ENCODE data around the gene KCNMA1. TPM values are rescaled to one million over a fixed set of nuclear protein-coding genes. Genes with fewer than 3 reads are reported as not detected.

The KCNMA1 gene
- total and polyA plus RNA-seq, 5 donors = 1.5 to 6.1 (median 3.3) TPM

DNA sequence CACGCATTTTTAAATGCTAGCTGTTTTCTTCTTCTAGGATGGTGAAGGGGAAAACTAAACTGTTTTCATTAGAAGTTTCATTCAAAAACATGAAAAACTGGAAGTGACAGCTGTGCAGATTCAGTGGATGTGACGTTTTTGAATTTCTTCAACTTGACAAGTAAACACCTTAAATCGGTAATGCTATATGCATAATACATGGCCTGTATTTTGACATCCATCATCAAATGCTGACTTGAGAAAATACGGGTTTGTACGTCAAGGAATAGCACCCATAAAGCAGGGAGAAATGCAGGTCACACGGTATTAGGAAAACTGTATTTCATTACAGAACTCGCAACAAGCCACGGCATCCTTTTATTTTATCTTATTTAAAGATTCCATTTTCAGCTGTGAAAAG, 720.5 kb downstream of the KCNMA1 start:
- intact Hi-C loops (cut with DNase I) = no loop called here
- no peaks in the 10 kb centered on the region for H3K27me3 ChIP-seq (ENCODE audit: control insufficient read depth, insufficient read depth)

DNA sequence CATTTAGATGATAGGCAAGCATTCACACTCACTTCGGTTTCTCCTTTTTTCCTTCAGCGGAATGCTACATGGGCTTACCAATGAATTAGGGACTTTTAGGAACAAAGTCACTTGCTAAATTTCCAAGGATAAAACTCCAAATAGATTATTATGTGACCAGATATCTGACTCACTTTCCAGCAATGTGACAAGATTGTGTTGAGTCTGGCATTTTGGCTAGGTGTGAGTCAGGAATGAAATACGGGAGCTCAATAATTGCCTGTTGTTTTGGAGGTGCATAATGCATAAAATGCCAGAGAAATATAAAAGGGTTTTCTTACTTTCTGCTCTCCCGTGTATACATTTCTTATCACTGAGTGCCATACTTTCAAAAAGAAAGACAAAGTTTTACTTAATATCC, 721.1 kb downstream of the KCNMA1 start:
- DNase-seq (no peak), ATAC-seq (no peak)
- intact Hi-C loops (cut with DNase I) = no loop called here
- Histone ChIP-seq H3K27ac (ENCODE audit: low read length) (no peak overlapping the region), H3K4me1 (ENCODE audit: control insufficient read depth, insufficient read depth, low read length) (no peaks in the 10 kb centered on the region), H3K9me3 (ENCODE audit: control insufficient read depth, low read length) (no peaks in the 10 kb centered on the region), H3K27me3 (ENCODE audit: control insufficient read depth, insufficient read depth) (no peaks in the 10 kb centered on the region), H3K4me3 (ENCODE audit: low read length) (no peak overlapping the region)
- 88% methylated on average over 4 of the region's 4 CpGs for WGBS

More for the DNA sequence above, 720.5 kb downstream of the KCNMA1 start:
- 91% methylated on average over 8 of the region's 8 CpGs for WGBS
- Histone ChIP-seq H3K4me1 (ENCODE audit: control insufficient read depth, insufficient read depth, low read length) (no peaks in the 10 kb centered on the region), H3K4me3 (ENCODE audit: low read length) (no peak overlapping the region), H3K9me3 (ENCODE audit: control insufficient read depth, low read length) (no peaks in the 10 kb centered on the region), H3K27ac (ENCODE audit: low read length) (no peak overlapping the region)
- DNase-seq = no peak
- ATAC-seq = no peak

DNA sequence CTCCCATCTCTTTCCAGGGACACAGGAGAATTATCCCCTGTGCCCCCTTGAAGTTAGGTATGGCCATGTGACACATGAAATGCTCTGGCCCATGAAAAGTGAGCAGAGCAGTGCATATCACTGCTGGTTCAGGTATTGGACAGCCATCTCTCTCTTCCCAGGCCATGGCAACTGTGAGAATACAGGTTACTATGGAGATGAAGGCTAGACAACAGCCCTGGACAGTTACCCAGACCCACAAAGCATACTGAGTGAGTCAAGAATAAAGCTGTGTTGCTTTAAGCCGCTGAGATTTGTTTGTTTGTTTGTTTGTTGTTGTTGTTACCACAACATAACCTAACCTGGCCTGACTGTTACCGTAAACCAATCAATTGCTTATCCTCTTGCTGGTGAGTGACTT, 722.3 kb downstream of the KCNMA1 start:
- Histone ChIP-seq H3K9me3 (ENCODE audit: control insufficient read depth, low read length) (no peaks in the 10 kb centered on the region), H3K4me1 (ENCODE audit: control insufficient read depth, insufficient read depth, low read length) (no peaks in the 10 kb centered on the region), H3K4me3 (ENCODE audit: low read length) (no peak overlapping the region), H3K27ac (ENCODE audit: low read length) (no peak overlapping the region), H3K27me3 (ENCODE audit: control insufficient read depth, insufficient read depth) (no peaks in the 10 kb centered on the region)
- intact Hi-C loops (cut with DNase I) = no loop called here
- WGBS = 87% methylated on average over 2 of the region's 2 CpGs
- DNase-seq (no peak), ATAC-seq (no peak)

DNA sequence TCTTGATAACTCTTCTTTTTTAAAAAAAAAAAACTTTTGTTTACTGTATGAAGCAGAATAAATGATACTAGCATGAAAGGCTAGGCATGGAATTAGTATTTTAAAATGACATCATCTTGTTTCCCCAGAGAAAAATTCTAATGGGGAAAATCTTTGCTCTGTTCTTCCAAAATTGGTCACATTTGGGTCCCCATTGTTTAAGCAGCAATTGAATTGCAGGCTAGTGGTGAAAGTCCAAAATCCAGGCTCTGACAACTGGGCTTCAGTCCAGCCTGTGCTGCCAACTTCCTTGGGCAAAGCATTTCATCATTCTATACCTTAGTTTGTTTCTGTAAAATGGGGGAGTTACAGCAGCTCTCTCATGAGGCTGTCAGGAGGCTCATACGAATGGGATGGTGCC, 726.4 kb downstream of the KCNMA1 start:
- H3K4me3 ChIP-seq (ENCODE audit: low read length) = no peak overlapping the region
- ATAC-seq = no peak
- 74% methylated on average over 1 of the region's 1 CpG for WGBS
- H3K9me3 ChIP-seq (ENCODE audit: control insufficient read depth, low read length) = no peaks in the 10 kb centered on the region
- H3K27ac ChIP-seq (ENCODE audit: low read length) = no peak overlapping the region
- intact Hi-C loops (cut with DNase I) = no loop called here
- H3K4me1 ChIP-seq (ENCODE audit: control insufficient read depth, insufficient read depth, low read length) = no peaks in the 10 kb centered on the region
- no peak for DNase-seq
- no peaks in the 10 kb centered on the region for H3K27me3 ChIP-seq (ENCODE audit: control insufficient read depth, insufficient read depth)

DNA sequence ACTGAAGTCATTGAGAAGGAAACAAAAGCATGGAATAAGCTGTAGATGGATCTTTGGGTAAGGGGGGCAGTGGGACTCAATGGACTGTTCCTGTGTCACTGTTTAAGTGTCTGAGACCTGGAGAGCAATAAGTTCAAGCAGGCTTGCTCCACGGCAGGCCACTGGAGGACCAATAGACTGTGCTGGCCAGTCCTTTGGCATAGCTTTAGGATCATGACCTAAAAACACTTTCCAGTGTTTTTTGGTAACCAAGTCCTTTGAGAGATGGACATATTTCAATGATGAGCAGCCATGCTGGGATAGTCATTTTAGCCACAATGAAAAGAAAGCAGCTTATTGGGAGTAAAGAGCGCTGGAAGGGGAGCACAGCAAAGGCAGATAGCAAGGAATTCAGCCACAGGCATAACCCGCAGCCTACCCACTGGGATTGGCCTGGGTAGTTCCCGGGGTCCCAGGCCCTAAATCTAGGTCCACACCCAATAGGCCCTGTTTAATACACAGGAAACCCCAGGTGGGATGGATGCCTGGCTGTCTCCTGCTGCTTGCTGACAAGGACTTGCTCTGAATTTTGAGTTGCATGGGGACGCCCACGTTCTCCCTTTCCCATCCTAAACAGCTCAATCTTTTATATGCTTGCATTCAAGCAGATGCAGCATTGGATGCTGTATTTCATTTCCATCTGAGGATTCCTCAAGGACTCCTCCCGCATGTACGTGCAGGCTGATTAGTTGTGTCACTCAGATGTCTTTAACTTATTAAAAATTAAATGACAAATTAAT, 727.2 kb downstream of the KCNMA1 start:
- WGBS = 90% methylated on average over 8 of the region's 8 CpGs
- Histone ChIP-seq H3K27me3 (ENCODE audit: control insufficient read depth, insufficient read depth) (no peaks in the 10 kb centered on the region), H3K4me1 (ENCODE audit: control insufficient read depth, insufficient read depth, low read length) (no peaks in the 10 kb centered on the region), H3K9me3 (ENCODE audit: control insufficient read depth, low read length) (no peaks in the 10 kb centered on the region), H3K4me3 (ENCODE audit: low read length) (no peak overlapping the region), H3K27ac (ENCODE audit: low read length) (no peak overlapping the region)
- ATAC-seq = no peak
- DNase-seq = no peak
- intact Hi-C loops (cut with DNase I) = no loop called here

DNA sequence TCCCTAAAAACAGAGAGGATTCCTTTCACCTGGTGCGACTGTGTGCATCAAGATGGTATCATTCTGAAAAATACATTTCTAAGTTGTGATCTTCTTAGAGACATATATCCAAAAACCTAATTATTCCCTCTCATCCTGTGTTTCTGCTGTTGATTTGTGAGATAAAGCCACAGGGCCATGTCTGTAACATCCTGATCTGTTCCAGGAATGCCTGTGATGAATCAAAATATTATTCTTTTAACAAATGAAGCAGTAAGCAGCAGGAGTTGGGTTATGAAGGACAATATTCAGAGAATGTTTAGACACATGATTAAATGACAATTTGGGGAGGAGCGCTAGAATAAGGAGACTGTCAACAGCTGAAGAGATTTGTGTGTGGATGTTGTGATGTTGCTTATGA, 731.4 kb downstream of the KCNMA1 start:
- H3K9me3 ChIP-seq (ENCODE audit: control insufficient read depth, low read length) = no peaks in the 10 kb centered on the region
- ATAC-seq (no peak), DNase-seq (no peak)
- H3K27me3 ChIP-seq (ENCODE audit: control insufficient read depth, insufficient read depth) = no peaks in the 10 kb centered on the region
- H3K4me1 ChIP-seq (ENCODE audit: control insufficient read depth, insufficient read depth, low read length) = no peaks in the 10 kb centered on the region
- H3K4me3 ChIP-seq (ENCODE audit: low read length) = no peak overlapping the region
- H3K27ac ChIP-seq (ENCODE audit: low read length) = no peak overlapping the region
- WGBS = 91% methylated on average over 2 of the region's 2 CpGs
- intact Hi-C loops (cut with DNase I) = no loop called here

DNA sequence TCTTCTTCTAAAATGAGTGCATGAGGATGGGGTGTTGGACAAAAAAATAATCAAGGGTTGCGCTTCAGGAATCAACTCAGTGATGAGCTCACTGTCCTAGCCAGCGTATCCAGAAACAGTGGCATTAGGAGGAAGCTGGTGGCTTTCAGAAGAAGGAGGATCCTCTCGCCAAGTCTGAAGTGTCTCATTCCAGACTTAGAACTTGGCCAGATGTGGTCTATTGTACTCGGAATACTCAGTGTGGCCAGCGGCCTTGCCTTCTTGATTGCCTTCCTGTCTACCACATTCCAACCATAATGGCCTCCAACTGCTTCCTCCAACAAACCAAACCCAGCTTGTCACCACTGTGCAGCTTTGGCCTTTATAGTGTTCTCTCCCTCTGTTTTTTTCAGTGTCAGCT, 732.4 kb downstream of the KCNMA1 start:
- Histone ChIP-seq H3K27ac (ENCODE audit: low read length) (no peak overlapping the region), H3K4me3 (ENCODE audit: low read length) (no peak overlapping the region), H3K4me1 (ENCODE audit: control insufficient read depth, insufficient read depth, low read length) (no peaks in the 10 kb centered on the region), H3K27me3 (ENCODE audit: control insufficient read depth, insufficient read depth) (no peaks in the 10 kb centered on the region), H3K9me3 (ENCODE audit: control insufficient read depth, low read length) (no peaks in the 10 kb centered on the region)
- DNase-seq (no peak), ATAC-seq (peak in 1 of 2 donors; percentile 39)
- WGBS = 57% methylated on average over 5 of the region's 5 CpGs
- intact Hi-C loops (cut with DNase I) = no loop called here

DNA sequence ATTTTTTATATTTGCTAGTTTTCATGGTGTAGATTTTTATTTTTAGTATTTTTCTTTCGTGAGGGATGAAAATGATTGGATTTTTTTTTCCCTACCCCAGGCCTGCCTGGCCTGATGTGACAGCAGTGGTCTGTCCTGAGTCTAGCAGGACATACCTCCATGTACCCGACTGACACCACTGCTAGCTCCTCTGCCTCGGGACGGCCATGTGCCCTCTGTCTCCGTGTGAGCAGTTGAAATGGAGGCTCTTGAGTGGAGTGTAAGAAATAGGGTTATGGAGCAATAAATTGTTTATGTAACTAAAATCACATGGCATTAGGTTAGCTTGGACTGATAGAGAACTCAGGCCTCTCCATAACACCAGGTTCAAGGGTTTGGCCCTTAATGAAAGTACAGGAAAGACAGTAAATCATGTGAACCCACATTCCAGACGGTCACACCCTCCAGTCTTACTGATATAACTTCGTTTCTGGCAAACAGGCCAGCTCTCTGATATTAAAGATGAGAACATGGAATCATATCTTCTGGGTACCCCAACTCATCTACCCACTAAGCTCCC, 734.1 kb downstream of the KCNMA1 start:
- Histone ChIP-seq H3K4me1 (ENCODE audit: control insufficient read depth, insufficient read depth, low read length) (no peaks in the 10 kb centered on the region), H3K27me3 (ENCODE audit: control insufficient read depth, insufficient read depth) (no peaks in the 10 kb centered on the region), H3K27ac (ENCODE audit: low read length) (no peak overlapping the region), H3K9me3 (ENCODE audit: control insufficient read depth, low read length) (no peaks in the 10 kb centered on the region), H3K4me3 (ENCODE audit: low read length) (no peak overlapping the region)
- intact Hi-C loops (cut with DNase I) = loop anchor here in 1 of 4 donors (5.0 kb wide), 1 partner anchor 271 kb away; no protein-coding TSS in a partner anchor
- DNase-seq (no peak), ATAC-seq (no peak)
- WGBS = 63% methylated on average over 7 of the region's 7 CpGs

DNA sequence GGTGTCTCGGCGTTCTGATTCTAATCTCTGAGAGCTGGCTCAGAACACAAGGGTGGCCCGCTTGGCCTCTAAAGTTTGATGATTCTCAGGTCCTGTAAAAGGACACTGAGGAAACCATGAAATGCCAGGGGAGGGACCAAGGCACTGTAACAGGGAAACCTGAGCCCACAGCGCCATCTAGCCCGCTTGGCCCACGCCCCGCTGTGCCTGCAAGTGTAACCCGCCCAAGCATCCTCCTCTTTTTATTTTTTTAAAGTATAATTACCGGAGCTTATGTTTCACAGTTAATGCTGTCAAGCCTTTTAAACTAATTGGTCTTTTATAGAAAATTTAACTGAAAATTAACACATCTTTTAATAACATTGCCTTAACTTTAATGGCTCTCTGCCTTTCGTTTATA, 734.7 kb downstream of the KCNMA1 start:
- intact Hi-C loops (cut with DNase I) = loop anchor here in 1 of 4 donors (5.0 kb wide), 1 partner anchor 271 kb away; no protein-coding TSS in a partner anchor
- ATAC-seq = peak; percentile 81 to 85

DNA sequence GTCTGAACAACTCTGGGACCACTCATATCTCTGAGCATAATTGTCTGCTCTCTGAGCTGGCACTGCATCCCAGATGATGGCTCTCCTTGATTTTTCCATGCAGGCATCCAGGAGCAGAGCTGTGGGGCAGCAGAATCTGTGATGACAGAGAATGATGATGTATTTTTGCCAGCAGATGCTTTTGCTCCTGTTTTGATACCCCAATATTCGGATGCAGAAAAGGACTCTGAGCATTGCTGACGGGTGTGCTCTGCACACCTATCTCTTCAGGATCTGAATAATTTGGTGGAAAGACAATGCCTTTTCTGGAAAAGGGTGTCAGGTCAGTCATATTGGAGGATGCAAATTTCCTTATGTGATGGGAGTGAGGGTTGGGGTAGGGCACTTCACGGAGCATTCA, 735.9 kb downstream of the KCNMA1 start:
- WGBS = 85% methylated on average over 3 of the region's 3 CpGs
- no peak overlapping the region for H3K4me3 ChIP-seq (ENCODE audit: low read length)
- no peaks in the 10 kb centered on the region for H3K9me3 ChIP-seq (ENCODE audit: control insufficient read depth, low read length)
- intact Hi-C loops (cut with DNase I) = loop anchor here in 1 of 4 donors (5.0 kb wide), 1 partner anchor 269 kb away; no protein-coding TSS in a partner anchor
- no peaks in the 10 kb centered on the region for H3K27me3 ChIP-seq (ENCODE audit: control insufficient read depth, insufficient read depth)
- DNase-seq = no peak
- ATAC-seq = no peak
- H3K4me1 ChIP-seq (ENCODE audit: control insufficient read depth, insufficient read depth, low read length) = no peaks in the 10 kb centered on the region
- no peak overlapping the region for H3K27ac ChIP-seq (ENCODE audit: low read length)

More for the DNA sequence above, 734.7 kb downstream of the KCNMA1 start:
- H3K27ac ChIP-seq (ENCODE audit: low read length) = no peak overlapping the region
- H3K4me3 ChIP-seq (ENCODE audit: low read length) = no peak overlapping the region
- WGBS = 43% methylated on average over 10 of the region's 10 CpGs
- peak; percentile 73 to 92 (median 87) for DNase-seq
- no peaks in the 10 kb centered on the region for H3K27me3 ChIP-seq (ENCODE audit: control insufficient read depth, insufficient read depth)
- H3K9me3 ChIP-seq (ENCODE audit: control insufficient read depth, low read length) = no peaks in the 10 kb centered on the region
- H3K4me1 ChIP-seq (ENCODE audit: control insufficient read depth, insufficient read depth, low read length) = no peaks in the 10 kb centered on the region

DNA sequence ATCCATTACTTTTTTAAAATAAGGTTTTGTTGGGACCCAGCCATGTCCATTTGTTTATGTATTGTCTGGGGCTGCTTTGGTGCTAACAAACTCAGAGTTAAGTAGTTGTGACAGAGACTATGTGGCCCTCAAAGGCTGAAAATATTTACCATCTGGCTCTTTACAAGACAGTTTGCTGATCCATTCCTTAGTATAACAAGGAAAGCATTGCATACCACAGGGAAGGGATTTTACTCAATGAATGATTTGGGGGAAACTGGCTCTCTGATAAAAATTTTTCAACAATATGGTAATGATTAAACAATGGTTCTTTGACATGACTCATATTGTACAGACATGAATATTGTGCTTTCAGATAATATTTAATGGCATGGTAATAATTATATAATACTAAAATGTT, 738.1 kb downstream of the KCNMA1 start:
- Histone ChIP-seq H3K4me3 (ENCODE audit: low read length) (no peak overlapping the region), H3K27ac (ENCODE audit: low read length) (no peak overlapping the region), H3K27me3 (ENCODE audit: control insufficient read depth, insufficient read depth) (no peaks in the 10 kb centered on the region), H3K4me1 (ENCODE audit: control insufficient read depth, insufficient read depth, low read length) (no peaks in the 10 kb centered on the region), H3K9me3 (ENCODE audit: control insufficient read depth, low read length) (no peaks in the 10 kb centered on the region)
- DNase-seq (no peak), ATAC-seq (no peak)
- intact Hi-C loops (cut with DNase I) = loop anchor here in 1 of 4 donors (10.0 kb wide), 1 partner anchor 265 kb away; no protein-coding TSS in a partner anchor

Measured in right cardiac atrium (tissue), 5 donors.